Measurements from ENCODE around the gene PHYH. TPM values are rescaled to one million over a fixed set of nuclear protein-coding genes. Genes with fewer than 3 reads are reported as not detected.

The PHYH gene
- total RNA-seq, result 19.0 and 19.9 TPM in 2 replicates
- long read RNA-seq, transcript PHYH-201 (9 exons, 1,577 nt), result major isoform, 71 of 78 reads
- long read RNA-seq, partial matches to known transcripts, result 0 of 78 reads
- long read RNA-seq, other reads (novel, unspliced or antisense), result 7 of 78 reads

DNA sequence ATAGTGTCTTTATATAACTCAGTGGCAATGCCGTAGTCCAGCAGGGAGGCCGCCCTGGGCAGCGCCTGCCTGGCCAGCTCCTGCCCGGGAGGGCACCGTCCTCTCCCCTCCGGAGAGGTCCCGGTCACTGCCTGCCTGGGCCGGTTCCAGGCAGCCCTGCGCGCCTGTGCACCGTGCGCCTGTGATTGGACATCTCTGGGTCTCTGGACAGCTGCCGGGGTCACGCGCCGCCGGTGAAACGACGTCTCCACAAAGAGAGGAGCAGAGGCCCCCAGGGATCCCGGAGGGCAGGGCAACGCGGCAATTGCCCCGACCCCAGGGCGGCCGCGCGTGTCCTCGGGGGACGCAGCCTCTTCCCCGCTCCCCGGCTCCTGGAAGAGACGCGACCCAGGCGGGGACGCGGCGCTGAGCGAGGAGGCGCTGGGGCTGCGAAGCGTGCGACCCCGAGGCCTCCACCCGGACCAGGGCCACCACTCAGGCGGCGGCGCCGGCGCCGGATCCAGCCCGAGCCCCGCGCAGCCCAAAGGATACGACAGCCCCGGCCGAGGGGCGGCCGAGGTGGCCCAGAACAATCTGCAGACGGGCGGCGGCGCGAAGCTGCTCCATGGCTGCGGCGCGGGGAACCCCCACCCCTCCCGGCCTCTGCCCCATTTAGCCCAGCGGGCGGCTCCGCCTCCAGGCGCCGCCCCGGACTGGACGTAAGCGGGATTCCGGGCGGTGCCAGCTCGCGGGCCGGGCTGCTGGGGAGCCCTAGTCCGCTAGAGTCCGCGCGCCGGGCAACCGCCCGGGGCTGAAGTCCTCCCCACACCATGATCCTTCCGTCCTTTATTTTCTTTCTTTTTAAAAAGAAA lies at the start of gene PHYH:
Gene PHYH, minus strand, starts transcription at position 628 of the 851 bp plus-strand sequence. Its CDS starts 22 bp downstream, at position 606.
- Mint-ChIP-seq H3K27me3 (no peaks in the 10 kb centered on the region), H3K4me1 (ENCODE audit: low read depth) (peaks cover 9% of the 10 kb centered on the region), H3K27ac (peak within 1 kb of the TSS; percentile 92), H3K36me3 (ENCODE audit: insufficient read depth) (peaks cover 2% of the 10 kb centered on the region), H3K4me3 (ENCODE audit: low read depth) (peak within 1 kb of the TSS; percentile 76), H3K9me3 (ENCODE audit: low read depth) (no peaks in the 10 kb centered on the region)
- peak; percentile 62 for DNase-seq (ENCODE audit: low spot score, unreplicated experiment)
- no peak for TF ChIP-seq CTCF (IDR thresholded peaks at IDR 0.05; ENCODE audit: unreplicated experiment)

DNA sequence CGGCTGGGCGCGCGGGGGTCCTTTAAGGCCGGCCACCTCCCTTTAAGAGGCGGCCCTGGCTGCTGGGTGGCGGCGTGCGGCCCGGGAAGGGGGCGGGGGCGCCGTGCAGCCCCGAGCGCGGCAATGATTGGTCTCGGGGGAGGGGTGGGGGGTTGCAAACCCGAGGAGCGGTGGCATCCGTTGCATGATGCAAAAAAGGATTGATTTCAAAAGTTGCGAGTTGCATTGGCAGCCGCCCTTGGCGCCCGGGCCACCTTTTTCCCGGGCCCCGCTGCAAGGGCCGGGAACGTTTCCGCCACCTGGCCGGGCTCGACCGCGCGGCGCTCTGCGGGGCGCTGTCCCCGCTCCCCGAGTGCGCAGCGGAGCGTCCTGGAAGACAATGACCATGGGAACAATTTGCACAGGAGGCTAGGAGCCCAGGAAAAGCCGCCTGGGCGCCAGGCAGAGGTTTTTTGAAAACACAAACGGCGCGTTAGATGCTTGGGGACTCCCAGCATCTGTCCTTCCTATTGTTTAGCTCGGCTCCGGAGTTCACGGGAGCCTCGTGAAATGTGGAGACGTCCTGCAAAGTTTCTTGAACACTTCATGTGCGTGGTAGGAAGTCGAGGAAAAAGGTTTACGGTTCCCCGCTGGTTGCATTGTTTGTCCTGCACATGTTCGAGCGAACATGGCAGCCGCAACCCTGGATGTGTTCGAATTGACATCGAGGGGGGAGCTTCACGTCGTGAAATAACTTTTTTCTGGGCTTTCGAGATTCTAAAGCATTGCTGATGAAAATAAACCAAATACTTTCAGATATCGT lies 48.6 kb upstream of the PHYH start, which contains the start of gene SEPHS1:
Gene SEPHS1, minus strand, starts transcription at position 78 of the 802 bp plus-strand sequence. CDS start 3,343 bp downstream, outside the sequence.
- Mint-ChIP-seq H3K27me3 (peaks cover 36% of the 10 kb centered on the region), H3K4me1 (ENCODE audit: low read depth) (peaks cover 23% of the 10 kb centered on the region), H3K36me3 (ENCODE audit: insufficient read depth) (peaks cover 8% of the 10 kb centered on the region), H3K27ac (peak within 1 kb of the TSS; percentile 98), H3K9me3 (ENCODE audit: low read depth) (no peaks in the 10 kb centered on the region), H3K4me3 (ENCODE audit: low read depth) (peak within 1 kb of the TSS; percentile 90)
- TF ChIP-seq CTCF (IDR thresholded peaks at IDR 0.05; ENCODE audit: unreplicated experiment), result peak; percentile 15
- peak; percentile 67 for DNase-seq (ENCODE audit: low spot score, unreplicated experiment)

DNA sequence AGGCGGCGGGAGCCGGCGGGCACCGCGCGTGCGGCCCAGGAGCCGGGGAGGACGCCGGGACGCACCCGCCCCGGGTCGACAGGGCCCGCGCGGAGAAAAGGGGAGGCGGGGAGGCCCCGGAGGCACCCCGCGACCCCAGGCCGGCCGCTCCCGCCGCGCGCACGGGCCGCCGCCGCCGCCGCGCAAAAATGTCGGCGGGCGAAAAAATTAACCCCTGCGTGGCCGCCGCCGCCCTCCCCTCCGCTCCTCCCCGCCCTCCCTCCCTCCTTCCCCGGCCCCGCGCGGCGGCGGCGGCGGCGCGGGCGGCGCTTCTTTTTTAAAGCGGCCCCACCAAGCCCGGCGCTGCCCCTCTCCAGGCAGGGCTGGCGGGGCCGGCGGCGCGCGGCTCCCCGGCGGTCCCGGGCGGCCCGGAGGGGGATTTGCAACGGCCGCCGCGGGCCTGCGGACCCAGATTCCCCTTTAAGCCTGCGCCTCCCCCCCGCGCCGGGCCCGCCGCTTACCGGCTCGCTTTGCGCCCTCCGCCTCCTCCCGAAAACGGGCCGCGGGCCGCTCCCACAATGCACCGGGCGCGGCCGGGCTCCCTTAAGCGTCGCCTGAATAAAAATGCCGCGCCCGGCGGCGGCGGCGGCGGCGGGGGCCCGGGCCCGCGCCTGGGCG lies 47.8 kb upstream of the PHYH start:
- no peak for TF ChIP-seq CTCF (IDR thresholded peaks at IDR 0.05; ENCODE audit: unreplicated experiment)
- peak overlapping the region; percentile 58 for H3K4me3 Mint-ChIP-seq (ENCODE audit: low read depth)
- no peak overlapping the region for H3K27ac Mint-ChIP-seq
- peak; percentile 72 for DNase-seq (ENCODE audit: low spot score, unreplicated experiment)
- peaks cover 29% of the 10 kb centered on the region for H3K27me3 Mint-ChIP-seq
- H3K4me1 Mint-ChIP-seq (ENCODE audit: low read depth), result peaks cover 23% of the 10 kb centered on the region
- H3K9me3 Mint-ChIP-seq (ENCODE audit: low read depth), result no peaks in the 10 kb centered on the region
- peaks cover 8% of the 10 kb centered on the region for H3K36me3 Mint-ChIP-seq (ENCODE audit: insufficient read depth)

GRCh38 chr10:13347043-13347499 lies 47.2 kb upstream of the PHYH start:
- peaks cover 23% of the 10 kb centered on the region for H3K4me1 Mint-ChIP-seq (ENCODE audit: low read depth)
- DNase-seq (ENCODE audit: low spot score, unreplicated experiment), result no peak
- TF ChIP-seq CTCF (IDR thresholded peaks at IDR 0.05; ENCODE audit: unreplicated experiment), result no peak
- H3K4me3 Mint-ChIP-seq (ENCODE audit: low read depth), result peak overlapping the region; percentile 77
- H3K27ac Mint-ChIP-seq, result peak overlapping the region; percentile 97
- H3K36me3 Mint-ChIP-seq (ENCODE audit: insufficient read depth), result peaks cover 8% of the 10 kb centered on the region
- H3K9me3 Mint-ChIP-seq (ENCODE audit: low read depth), result no peaks in the 10 kb centered on the region
- H3K27me3 Mint-ChIP-seq, result peaks cover 23% of the 10 kb centered on the region
